ENCODE data around the gene PCCB.
"Not testable (repeated sequence)": the region's sequence is repeated elsewhere in the genome, so short reads cannot be mapped to it uniquely, and the experiment has no call there.

Gene PCCB

GRCh38 chr3:136263251-136263650, 13.1 kb downstream of the PCCB start:
- Histone ChIP-seq H3K9me3 (ENCODE audit: control insufficient read depth, low read depth, low read length) (no peaks in the 10 kb centered on the region), H3K27ac (ENCODE audit: low read length) (no peak overlapping the region), H3K36me3 (ENCODE audit: control insufficient read depth, low read depth, low read length) (peaks cover 35% of the 10 kb centered on the region), H3K27me3 (ENCODE audit: control insufficient read depth, insufficient read depth, low read length) (no peaks in the 10 kb centered on the region), H3K9ac (ENCODE audit: low read length) (no peak overlapping the region), H3K4me1 (ENCODE audit: control insufficient read depth, low read depth, low read length) (no peaks in the 10 kb centered on the region), H3K4me3 (ENCODE audit: low read length) (no peak overlapping the region)

GRCh38 chr3:136266468-136267125, 16.5 kb downstream of the PCCB start:
- H3K4me1 ChIP-seq (ENCODE audit: control insufficient read depth, low read depth, low read length); H3K27ac ChIP-seq (ENCODE audit: low read length); H3K9ac ChIP-seq (ENCODE audit: low read length); H3K27me3 ChIP-seq (ENCODE audit: control insufficient read depth, insufficient read depth, low read length); H3K4me3 ChIP-seq (ENCODE audit: low read length); H3K9me3 ChIP-seq (ENCODE audit: control insufficient read depth, low read depth, low read length): not testable (repeated sequence)
- H3K36me3 ChIP-seq (ENCODE audit: control insufficient read depth, low read depth, low read length), result peaks cover 17% of the 10 kb centered on the region

- Histone ChIP-seq H3K27ac (ENCODE audit: low read length) (no peak overlapping the region), H3K4me3 (ENCODE audit: low read length) (no peak overlapping the region), H3K27me3 (ENCODE audit: control insufficient read depth, insufficient read depth, low read length) (no peaks in the 10 kb centered on the region), H3K9me3 (ENCODE audit: control insufficient read depth, low read depth, low read length) (no peaks in the 10 kb centered on the region), H3K9ac (ENCODE audit: low read length) (no peak overlapping the region), H3K4me1 (ENCODE audit: control insufficient read depth, low read depth, low read length) (no peaks in the 10 kb centered on the region), H3K36me3 (ENCODE audit: control insufficient read depth, low read depth, low read length) (peaks cover 11% of the 10 kb centered on the region)
These were observed 17.1 kb downstream of the PCCB start for GRCh38 chr3:136267235-136267634.

GRCh38 chr3:136270179-136270578, 20.0 kb downstream of the PCCB start:
- Histone ChIP-seq H3K27ac (ENCODE audit: low read length) (no peak overlapping the region), H3K9ac (ENCODE audit: low read length) (no peak overlapping the region), H3K36me3 (ENCODE audit: control insufficient read depth, low read depth, low read length) (peaks cover 5% of the 10 kb centered on the region), H3K27me3 (ENCODE audit: control insufficient read depth, insufficient read depth, low read length) (no peaks in the 10 kb centered on the region), H3K9me3 (ENCODE audit: control insufficient read depth, low read depth, low read length) (no peaks in the 10 kb centered on the region), H3K4me1 (ENCODE audit: control insufficient read depth, low read depth, low read length) (no peaks in the 10 kb centered on the region), H3K4me3 (ENCODE audit: low read length) (no peak overlapping the region)

DNA sequence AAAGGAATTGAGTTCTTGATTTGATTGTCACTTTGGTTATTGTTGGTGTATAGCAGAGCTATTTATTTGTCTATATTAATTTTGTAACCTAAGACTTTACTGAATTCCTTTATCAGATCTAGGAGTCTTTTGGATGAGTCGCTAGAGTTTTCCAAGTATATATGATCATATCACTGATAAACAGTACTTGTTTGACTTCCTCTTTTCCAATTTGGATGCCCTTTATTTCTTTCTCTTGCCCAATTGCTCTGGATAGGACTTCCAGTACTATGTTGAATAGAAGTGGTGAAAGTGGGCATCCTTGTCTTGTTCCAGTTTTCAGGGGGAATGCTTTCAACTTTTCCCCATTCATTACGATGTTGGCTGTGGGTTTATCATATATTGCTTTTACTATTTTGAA, 21.5 kb downstream of the PCCB start:
- not testable (repeated sequence) for H3K9ac ChIP-seq (ENCODE audit: low read length); H3K36me3 ChIP-seq (ENCODE audit: control insufficient read depth, low read depth, low read length); H3K27ac ChIP-seq (ENCODE audit: low read length); H3K4me3 ChIP-seq (ENCODE audit: low read length); H3K27me3 ChIP-seq (ENCODE audit: control insufficient read depth, insufficient read depth, low read length); H3K4me1 ChIP-seq (ENCODE audit: control insufficient read depth, low read depth, low read length); H3K9me3 ChIP-seq (ENCODE audit: control insufficient read depth, low read depth, low read length)

- H3K9me3 ChIP-seq (ENCODE audit: control insufficient read depth, low read depth, low read length), result peaks cover 8% of the 10 kb centered on the region
These were observed 26.1 kb downstream of the PCCB start for GRCh38 chr3:136276049-136276755.

GRCh38 chr3:136277115-136277514, 27.0 kb downstream of the PCCB start:
- no peak overlapping the region for H3K4me3 ChIP-seq (ENCODE audit: low read length)
- H3K27ac ChIP-seq (ENCODE audit: low read length), result no peak overlapping the region
- no peak overlapping the region for H3K9ac ChIP-seq (ENCODE audit: low read length)
- peaks cover 8% of the 10 kb centered on the region for H3K9me3 ChIP-seq (ENCODE audit: control insufficient read depth, low read depth, low read length)
- no peaks in the 10 kb centered on the region for H3K27me3 ChIP-seq (ENCODE audit: control insufficient read depth, insufficient read depth, low read length)
- peaks cover 3% of the 10 kb centered on the region for H3K36me3 ChIP-seq (ENCODE audit: control insufficient read depth, low read depth, low read length)
- H3K4me1 ChIP-seq (ENCODE audit: control insufficient read depth, low read depth, low read length), result peaks cover 6% of the 10 kb centered on the region

More at GRCh38 chr3:136276049-136276755, 26.1 kb downstream of the PCCB start:
- Histone ChIP-seq H3K27me3 (ENCODE audit: control insufficient read depth, insufficient read depth, low read length) (no peaks in the 10 kb centered on the region), H3K4me3 (ENCODE audit: low read length) (no peak overlapping the region), H3K27ac (ENCODE audit: low read length) (no peak overlapping the region), H3K36me3 (ENCODE audit: control insufficient read depth, low read depth, low read length) (peaks cover 3% of the 10 kb centered on the region), H3K4me1 (ENCODE audit: control insufficient read depth, low read depth, low read length) (peaks cover 6% of the 10 kb centered on the region), H3K9ac (ENCODE audit: low read length) (no peak overlapping the region)

GRCh38 chr3:136277634-136278033, 27.5 kb downstream of the PCCB start:
- Histone ChIP-seq H3K9ac (ENCODE audit: low read length) (no peak overlapping the region), H3K9me3 (ENCODE audit: control insufficient read depth, low read depth, low read length) (peaks cover 8% of the 10 kb centered on the region), H3K4me1 (ENCODE audit: control insufficient read depth, low read depth, low read length) (peaks cover 6% of the 10 kb centered on the region), H3K36me3 (ENCODE audit: control insufficient read depth, low read depth, low read length) (peaks cover 3% of the 10 kb centered on the region), H3K27ac (ENCODE audit: low read length) (no peak overlapping the region), H3K4me3 (ENCODE audit: low read length) (no peak overlapping the region), H3K27me3 (ENCODE audit: control insufficient read depth, insufficient read depth, low read length) (no peaks in the 10 kb centered on the region)

DNA sequence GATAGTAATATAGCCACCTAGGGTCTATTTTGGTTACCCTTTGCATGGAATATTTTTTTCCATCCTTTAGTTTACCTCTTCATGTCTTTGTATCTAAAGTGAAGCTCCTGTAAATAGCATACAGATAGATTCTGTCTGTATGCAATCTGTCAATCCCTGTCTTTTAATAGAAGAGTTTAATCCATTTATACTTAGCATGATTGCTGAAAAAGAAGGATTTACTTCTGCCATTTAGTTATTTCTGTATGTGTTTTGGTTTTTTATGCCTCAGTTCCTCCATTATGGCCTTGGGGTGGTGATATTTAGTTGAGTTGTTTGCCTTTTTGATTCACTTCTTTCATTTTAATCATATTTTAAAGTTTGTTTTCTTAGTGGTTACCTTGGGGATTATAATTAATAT, 29.0 kb downstream of the PCCB start:
- H3K27me3 ChIP-seq (ENCODE audit: control insufficient read depth, insufficient read depth, low read length), result no peaks in the 10 kb centered on the region
- H3K4me3 ChIP-seq (ENCODE audit: low read length), result no peak overlapping the region
- no peak overlapping the region for H3K9ac ChIP-seq (ENCODE audit: low read length)
- H3K27ac ChIP-seq (ENCODE audit: low read length), result no peak overlapping the region
- peaks cover 8% of the 10 kb centered on the region for H3K9me3 ChIP-seq (ENCODE audit: control insufficient read depth, low read depth, low read length)
- peaks cover 6% of the 10 kb centered on the region for H3K4me1 ChIP-seq (ENCODE audit: control insufficient read depth, low read depth, low read length)
- H3K36me3 ChIP-seq (ENCODE audit: control insufficient read depth, low read depth, low read length), result peaks cover 3% of the 10 kb centered on the region

- peaks cover 8% of the 10 kb centered on the region for H3K36me3 ChIP-seq (ENCODE audit: control insufficient read depth, low read depth, low read length)
- H3K9me3 ChIP-seq (ENCODE audit: control insufficient read depth, low read depth, low read length), result peaks cover 8% of the 10 kb centered on the region
These were observed 30.8 kb downstream of the PCCB start for GRCh38 chr3:136280961-136281360.

DNA sequence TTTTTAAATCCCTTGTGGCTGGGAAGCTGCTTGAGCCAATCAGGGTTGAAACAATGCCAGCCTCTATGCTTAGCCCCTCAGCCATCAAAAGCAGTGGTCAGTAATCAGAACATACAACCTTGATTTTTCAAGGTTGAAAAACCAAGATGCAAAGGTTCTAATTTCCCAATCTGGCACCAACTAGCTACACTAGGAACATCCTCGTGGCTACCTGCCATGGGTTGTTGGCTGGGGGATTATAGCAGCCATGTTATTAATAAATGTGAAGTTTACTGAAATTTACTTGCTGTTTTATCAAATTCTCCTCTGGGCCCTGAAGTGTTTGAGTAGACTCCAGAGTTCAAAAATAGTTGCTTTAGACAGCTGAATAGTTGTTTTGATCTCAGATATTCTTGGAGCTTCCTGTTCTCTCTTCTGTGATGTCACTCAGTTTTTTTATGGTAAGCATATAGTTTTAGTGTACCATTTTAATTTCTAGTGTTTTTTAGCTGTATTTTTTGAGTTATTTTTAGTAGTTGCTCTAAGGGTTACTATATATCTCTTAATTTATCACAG, 31.9 kb downstream of the PCCB start:
- Histone ChIP-seq H3K36me3 (ENCODE audit: control insufficient read depth, low read depth, low read length) (peaks cover 8% of the 10 kb centered on the region), H3K4me1 (ENCODE audit: control insufficient read depth, low read depth, low read length) (peaks cover 6% of the 10 kb centered on the region), H3K9me3 (ENCODE audit: control insufficient read depth, low read depth, low read length) (peaks cover 8% of the 10 kb centered on the region), H3K27ac (ENCODE audit: low read length) (no peak overlapping the region), H3K9ac (ENCODE audit: low read length) (no peak overlapping the region), H3K4me3 (ENCODE audit: low read length) (no peak overlapping the region), H3K27me3 (ENCODE audit: control insufficient read depth, insufficient read depth, low read length) (no peaks in the 10 kb centered on the region)

More at GRCh38 chr3:136280961-136281360, 30.8 kb downstream of the PCCB start:
- no peak overlapping the region for H3K27ac ChIP-seq (ENCODE audit: low read length)
- no peak overlapping the region for H3K9ac ChIP-seq (ENCODE audit: low read length)
- H3K27me3 ChIP-seq (ENCODE audit: control insufficient read depth, insufficient read depth, low read length), result no peaks in the 10 kb centered on the region
- H3K4me1 ChIP-seq (ENCODE audit: control insufficient read depth, low read depth, low read length), result peaks cover 6% of the 10 kb centered on the region
- no peak overlapping the region for H3K4me3 ChIP-seq (ENCODE audit: low read length)

DNA sequence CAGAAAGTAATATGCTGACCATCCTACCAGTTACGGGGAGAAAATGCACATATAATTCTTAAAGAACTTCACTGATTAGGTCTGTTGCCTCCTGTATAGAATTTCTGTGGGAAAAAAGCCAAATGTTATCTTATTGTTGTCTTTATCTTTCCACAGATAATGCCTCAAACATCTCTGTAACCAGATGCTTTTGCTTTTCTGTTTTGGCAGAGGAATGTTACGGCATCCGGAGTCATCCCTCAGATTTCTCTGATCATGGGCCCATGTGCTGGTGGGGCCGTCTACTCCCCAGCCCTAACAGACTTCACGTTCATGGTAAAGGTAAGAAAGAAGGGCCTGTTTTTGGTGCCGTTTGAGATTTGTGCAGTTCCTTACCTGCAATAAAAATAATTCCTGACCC, 33.5 kb downstream of the PCCB start:
- H3K36me3 ChIP-seq (ENCODE audit: control insufficient read depth, low read depth, low read length), result peaks cover 8% of the 10 kb centered on the region
- no peaks in the 10 kb centered on the region for H3K4me1 ChIP-seq (ENCODE audit: control insufficient read depth, low read depth, low read length)
- H3K9me3 ChIP-seq (ENCODE audit: control insufficient read depth, low read depth, low read length), result peaks cover 8% of the 10 kb centered on the region
- H3K4me3 ChIP-seq (ENCODE audit: low read length), result no peak overlapping the region
- H3K27me3 ChIP-seq (ENCODE audit: control insufficient read depth, insufficient read depth, low read length), result no peaks in the 10 kb centered on the region
- H3K27ac ChIP-seq (ENCODE audit: low read length), result no peak overlapping the region
- no peak overlapping the region for H3K9ac ChIP-seq (ENCODE audit: low read length)

Measured in iPS-18a (cell line).